Breast epithelium (tissue), 4 donors: ENCODE data around the gene MRGPRG. TPM values are rescaled to one million over a fixed set of nuclear protein-coding genes. Genes with fewer than 3 reads are reported as not detected.

Experiments used
- DNase-seq, 2 donors: peaks; one replicate each; pipeline ENCODE4 v3.0.0-alpha.2; 2019; ENCODE audit warnings: low spot score in 2 of 2
- H3K27ac ChIP-seq, 2 donors: fragments of 200-600 bp; sonication (generic) in 1 of 2; one replicate each; pipeline ENCODE4 v1.5.1; 2016 to 2019; ENCODE audit warnings: mild to moderate bottlenecking in 1 of 2
- H3K27me3 ChIP-seq, 2 donors: fragments of 200-600 bp; sonication (generic) in 1 of 2; one replicate each; pipeline versions ENCODE4 v1.5.1 to v1.6.0; 2017 to 2019; ENCODE audit warnings: control low read depth in 1 of 2, mild to moderate bottlenecking in 1 of 2
- H3K36me3 ChIP-seq: fragments of 200-600 bp; one replicate; pipeline ENCODE4 v1.5.1; 2019
- H3K4me1 ChIP-seq, 2 donors: fragments of 200-600 bp; sonication (generic); one replicate each; pipeline ENCODE4 v1.5.1; 2016 to 2019; ENCODE audit warnings: control low read depth in 1 of 2
- H3K4me3 ChIP-seq, 3 donors: fragments of 200-600 bp; sonication (generic); 1 replicate in 2 of 3; 2 replicates in 1 of 3; pipeline ENCODE4 v1.5.1; 2016 to 2019; ENCODE audit warnings: mild to moderate bottlenecking in 3 of 3, moderate library complexity in 2 of 3
- H3K9me3 ChIP-seq, 2 donors: fragments of 200-600 bp; sonication (generic) in 1 of 2; one replicate each; pipeline ENCODE4 v1.5.1; 2016 to 2019; ENCODE audit warnings: control low read depth in 1 of 2
- POLR2A ChIP-seq: fragments of 450-650 bp; IDR thresholded peaks from one replicate; pipeline ENCODE4 v1.6.1; 2016; ENCODE audit warnings: antibody characterized with exemption, mild to moderate bottlenecking, moderate library complexity
- POLR2AphosphoS5 ChIP-seq, 3 donors: sonication (generic); formaldehyde crosslinking; IDR thresholded peaks; one replicate each; pipeline ENCODE4 v1.6.1; 2017; ENCODE audit warnings: antibody characterized with exemption in 3 of 3
- intact Hi-C: fragments of 100-400 bp; cut with DNase I; formaldehyde crosslinking; loops from one replicate; pipeline ENCODE4 v1.15.1; 2023; ENCODE audit warnings: low total_unique reads
- total RNA-seq, 3 donors: library from RNA; depleted of rRNA; stranded (reverse); fragments of >200 nt; gene quantifications; one replicate each; pipeline ENCODE4 v1.1.0, GENCODE V29; 2016
- TF ChIP-seq, protein P1 (sequence below), 3 donors: fragments of 450-650 bp; IDR thresholded peaks; one replicate each; pipeline ENCODE4 v1.5.1; 2016 to 2017; ENCODE audit warnings: antibody characterized with exemption in 3 of 3, mild to moderate bottlenecking in 3 of 3, moderate library complexity in 3 of 3

Gene MRGPRG
- total RNA-seq, 3 donors from 2014 or later, result not detected

DNA sequence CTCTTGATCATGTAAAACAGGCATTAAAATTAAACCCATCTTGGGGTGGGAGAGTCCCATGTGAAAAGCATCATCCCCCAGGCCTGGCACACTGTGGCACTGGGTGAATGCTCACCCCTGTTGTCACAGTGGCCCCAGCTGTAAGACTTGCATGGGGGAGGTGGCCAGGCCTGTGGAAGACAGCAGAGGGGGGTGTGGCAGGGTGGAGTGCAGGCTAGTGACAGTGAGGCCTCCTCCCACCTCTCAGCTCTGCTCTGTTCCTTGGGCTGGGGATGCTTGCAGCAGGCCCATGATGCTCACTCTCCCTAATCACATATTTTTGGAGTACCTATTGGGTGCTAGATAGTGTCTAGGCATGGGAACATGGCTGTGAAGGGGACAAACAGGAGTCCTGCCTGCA is 43.4 kb downstream of the MRGPRG start:
- no peaks in the 10 kb centered on the region for H3K36me3 ChIP-seq
- no peaks in the 10 kb centered on the region for H3K27me3 ChIP-seq
- peaks cover 0 to 4% of the 10 kb centered on the region in 2 donors for H3K9me3 ChIP-seq
- no peak overlapping the region for H3K4me3 ChIP-seq
- TF ChIP-seq POLR2AphosphoS5 (IDR thresholded peaks at IDR 0.05) (no peak), POLR2A (no peak)
- TF ChIP-seq, protein P1, sequence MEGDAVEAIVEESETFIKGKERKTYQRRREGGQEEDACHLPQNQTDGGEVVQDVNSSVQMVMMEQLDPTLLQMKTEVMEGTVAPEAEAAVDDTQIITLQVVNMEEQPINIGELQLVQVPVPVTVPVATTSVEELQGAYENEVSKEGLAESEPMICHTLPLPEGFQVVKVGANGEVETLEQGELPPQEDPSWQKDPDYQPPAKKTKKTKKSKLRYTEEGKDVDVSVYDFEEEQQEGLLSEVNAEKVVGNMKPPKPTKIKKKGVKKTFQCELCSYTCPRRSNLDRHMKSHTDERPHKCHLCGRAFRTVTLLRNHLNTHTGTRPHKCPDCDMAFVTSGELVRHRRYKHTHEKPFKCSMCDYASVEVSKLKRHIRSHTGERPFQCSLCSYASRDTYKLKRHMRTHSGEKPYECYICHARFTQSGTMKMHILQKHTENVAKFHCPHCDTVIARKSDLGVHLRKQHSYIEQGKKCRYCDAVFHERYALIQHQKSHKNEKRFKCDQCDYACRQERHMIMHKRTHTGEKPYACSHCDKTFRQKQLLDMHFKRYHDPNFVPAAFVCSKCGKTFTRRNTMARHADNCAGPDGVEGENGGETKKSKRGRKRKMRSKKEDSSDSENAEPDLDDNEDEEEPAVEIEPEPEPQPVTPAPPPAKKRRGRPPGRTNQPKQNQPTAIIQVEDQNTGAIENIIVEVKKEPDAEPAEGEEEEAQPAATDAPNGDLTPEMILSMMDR (IDR thresholded peaks at IDR 0.05), result no peak
- intact Hi-C loops, result no loop called here
- H3K4me1 ChIP-seq, result no peaks in the 10 kb centered on the region
- no peak overlapping the region for H3K27ac ChIP-seq
- DNase-seq, result no peak

DNA sequence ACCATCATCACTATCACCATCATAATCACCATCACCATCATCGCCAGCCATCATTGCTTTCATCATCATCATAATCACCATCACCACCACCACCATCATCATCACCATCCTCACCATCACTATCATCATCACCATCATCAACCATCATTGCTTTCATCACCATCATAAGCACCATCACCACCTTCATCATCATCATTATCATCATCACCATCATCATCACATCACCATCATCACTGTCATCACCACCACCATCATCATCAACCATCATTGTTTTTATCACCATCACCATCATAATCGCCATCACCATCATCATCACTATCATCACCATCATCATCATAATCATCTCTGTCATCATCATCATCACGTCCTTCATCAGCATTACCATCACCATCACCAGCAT is 44.2 kb downstream of the MRGPRG start:
- H3K36me3 ChIP-seq, result no peaks in the 10 kb centered on the region
- TF ChIP-seq, protein P1 (IDR thresholded peaks at IDR 0.05), result no peak
- TF ChIP-seq POLR2A (no peak), POLR2AphosphoS5 (IDR thresholded peaks at IDR 0.05) (no peak)
- no peak overlapping the region for H3K27ac ChIP-seq
- no peak for DNase-seq
- H3K4me3 ChIP-seq, result no peak overlapping the region
- H3K4me1 ChIP-seq, result peaks cover 0 to 4% of the 10 kb centered on the region in 2 donors
- peaks cover 0 to 4% of the 10 kb centered on the region in 2 donors for H3K9me3 ChIP-seq
- intact Hi-C loops, result no loop called here
- H3K27me3 ChIP-seq, result no peaks in the 10 kb centered on the region

- no peak for TF ChIP-seq POLR2AphosphoS5 (IDR thresholded peaks at IDR 0.05)
- TF ChIP-seq POLR2A, result no peak
- TF ChIP-seq, protein P1 (IDR thresholded peaks at IDR 0.05), result no peak
- DNase-seq, result no peak
- Histone ChIP-seq H3K27me3 (no peaks in the 10 kb centered on the region), H3K9me3 (peaks cover 0 to 4% of the 10 kb centered on the region in 2 donors), H3K27ac (no peak overlapping the region), H3K4me1 (peaks cover 0 to 5% of the 10 kb centered on the region in 2 donors), H3K4me3 (no peak overlapping the region), H3K36me3 (no peaks in the 10 kb centered on the region)
- intact Hi-C loops, result no loop called here
Measured at GRCh38 chr11:3173795-3174194, 44.8 kb downstream of the MRGPRG start.

DNA sequence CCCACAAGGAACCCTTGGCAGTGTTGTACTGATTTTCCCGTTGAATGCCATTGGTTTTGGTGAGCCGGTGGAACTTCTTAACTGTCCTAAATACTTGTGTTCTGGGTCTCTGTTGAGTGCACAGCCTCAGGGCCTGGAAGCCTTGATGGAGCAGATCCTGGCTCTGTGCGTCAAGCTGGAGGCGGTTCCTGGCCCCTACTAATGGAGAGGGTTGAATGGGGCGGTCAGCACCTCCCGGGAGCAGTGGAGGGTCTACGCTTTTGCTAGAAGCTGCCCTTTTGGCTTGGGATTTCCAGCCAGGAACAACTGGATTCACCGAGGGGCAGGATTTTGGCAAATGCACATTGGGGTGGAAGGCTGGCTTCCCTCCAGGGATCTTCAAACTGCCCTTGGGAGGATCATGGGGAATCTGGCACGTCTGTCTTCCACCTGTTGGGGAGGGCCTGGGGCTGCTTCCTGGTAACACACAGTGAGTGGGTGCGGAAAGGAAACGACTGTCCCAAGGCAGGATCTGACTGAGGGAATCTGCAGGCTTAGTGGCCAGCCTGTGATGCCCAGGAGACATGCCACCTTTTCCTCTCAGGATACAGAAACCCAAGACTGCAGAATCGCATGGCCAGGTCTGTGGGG is 46.6 kb downstream of the MRGPRG start:
- no peak overlapping the region for H3K4me3 ChIP-seq
- DNase-seq, result no peak
- H3K4me1 ChIP-seq, result peaks cover 0 to 5% of the 10 kb centered on the region in 2 donors
- intact Hi-C loops, result no loop called here
- peaks cover 0 to 4% of the 10 kb centered on the region in 2 donors for H3K9me3 ChIP-seq
- no peaks in the 10 kb centered on the region for H3K27me3 ChIP-seq
- no peaks in the 10 kb centered on the region for H3K36me3 ChIP-seq
- TF ChIP-seq POLR2AphosphoS5 (IDR thresholded peaks at IDR 0.05) (no peak), POLR2A (no peak)
- TF ChIP-seq, protein P1 (IDR thresholded peaks at IDR 0.05), result no peak
- no peak overlapping the region for H3K27ac ChIP-seq

- no peak for DNase-seq
- no peaks in the 10 kb centered on the region for H3K36me3 ChIP-seq
- H3K9me3 ChIP-seq, result peaks cover 0 to 1% of the 10 kb centered on the region in 2 donors
- intact Hi-C loops, result no loop called here
- no peak overlapping the region for H3K4me3 ChIP-seq
- H3K27me3 ChIP-seq, result no peaks in the 10 kb centered on the region
- peaks cover under 1 to 8% of the 10 kb centered on the region in 2 donors for H3K4me1 ChIP-seq
- H3K27ac ChIP-seq, result no peak overlapping the region
- TF ChIP-seq POLR2A, result no peak
Measured at GRCh38 chr11:3170756-3171650, 47.6 kb downstream of the MRGPRG start.
